BE2C (cell line): ENCODE results near the gene OGFOD2.

Source experiments
- DNase-seq: peaks from one replicate; pipeline ENCODE4 v3.0.0-alpha.2; 2020
- H3K27me3 ChIP-seq: fragments of 250-450 bp; sonication (Bioruptor Pico); 2 replicates; pipeline ENCODE4 v1.5.1; 2020; ENCODE audit warnings: mild to moderate bottlenecking
- H3K36me3 ChIP-seq: fragments of 250-450 bp; sonication (Bioruptor Pico); 2 replicates; pipeline ENCODE4 v1.5.1; 2020; ENCODE audit warnings: mild to moderate bottlenecking
- H3K4me1 ChIP-seq: fragments of 250-450 bp; sonication (Bioruptor Pico); 2 replicates; pipeline ENCODE4 v1.5.1; 2020
- H3K4me3 ChIP-seq: 2 replicates; pipeline ENCODE4 v1.5.1; 2011; ENCODE audit warnings: low read depth, low read length
- H3K9me3 ChIP-seq: fragments of 250-450 bp; sonication (Bioruptor Pico); 2 replicates; pipeline ENCODE4 v1.5.1; 2020
- TF ChIP-seq, protein P1 (sequence below): IDR thresholded peaks from 2 replicates; pipeline ENCODE4 v1.5.1; 2012; ENCODE audit warnings: mild to moderate bottlenecking, low read depth, low read length

The OGFOD2 gene

GRCh38 chr12:122988612-122989212, 13.7 kb downstream of the OGFOD2 start:
- Histone ChIP-seq H3K27me3 (no peaks in the 10 kb centered on the region), H3K9me3 (no peaks in the 10 kb centered on the region), H3K4me1 (peaks cover 3% of the 10 kb centered on the region), H3K4me3 (no peak overlapping the region), H3K36me3 (no peaks in the 10 kb centered on the region)
- no peak for DNase-seq
- TF ChIP-seq, protein P1, sequence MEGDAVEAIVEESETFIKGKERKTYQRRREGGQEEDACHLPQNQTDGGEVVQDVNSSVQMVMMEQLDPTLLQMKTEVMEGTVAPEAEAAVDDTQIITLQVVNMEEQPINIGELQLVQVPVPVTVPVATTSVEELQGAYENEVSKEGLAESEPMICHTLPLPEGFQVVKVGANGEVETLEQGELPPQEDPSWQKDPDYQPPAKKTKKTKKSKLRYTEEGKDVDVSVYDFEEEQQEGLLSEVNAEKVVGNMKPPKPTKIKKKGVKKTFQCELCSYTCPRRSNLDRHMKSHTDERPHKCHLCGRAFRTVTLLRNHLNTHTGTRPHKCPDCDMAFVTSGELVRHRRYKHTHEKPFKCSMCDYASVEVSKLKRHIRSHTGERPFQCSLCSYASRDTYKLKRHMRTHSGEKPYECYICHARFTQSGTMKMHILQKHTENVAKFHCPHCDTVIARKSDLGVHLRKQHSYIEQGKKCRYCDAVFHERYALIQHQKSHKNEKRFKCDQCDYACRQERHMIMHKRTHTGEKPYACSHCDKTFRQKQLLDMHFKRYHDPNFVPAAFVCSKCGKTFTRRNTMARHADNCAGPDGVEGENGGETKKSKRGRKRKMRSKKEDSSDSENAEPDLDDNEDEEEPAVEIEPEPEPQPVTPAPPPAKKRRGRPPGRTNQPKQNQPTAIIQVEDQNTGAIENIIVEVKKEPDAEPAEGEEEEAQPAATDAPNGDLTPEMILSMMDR, result no peak

DNA sequence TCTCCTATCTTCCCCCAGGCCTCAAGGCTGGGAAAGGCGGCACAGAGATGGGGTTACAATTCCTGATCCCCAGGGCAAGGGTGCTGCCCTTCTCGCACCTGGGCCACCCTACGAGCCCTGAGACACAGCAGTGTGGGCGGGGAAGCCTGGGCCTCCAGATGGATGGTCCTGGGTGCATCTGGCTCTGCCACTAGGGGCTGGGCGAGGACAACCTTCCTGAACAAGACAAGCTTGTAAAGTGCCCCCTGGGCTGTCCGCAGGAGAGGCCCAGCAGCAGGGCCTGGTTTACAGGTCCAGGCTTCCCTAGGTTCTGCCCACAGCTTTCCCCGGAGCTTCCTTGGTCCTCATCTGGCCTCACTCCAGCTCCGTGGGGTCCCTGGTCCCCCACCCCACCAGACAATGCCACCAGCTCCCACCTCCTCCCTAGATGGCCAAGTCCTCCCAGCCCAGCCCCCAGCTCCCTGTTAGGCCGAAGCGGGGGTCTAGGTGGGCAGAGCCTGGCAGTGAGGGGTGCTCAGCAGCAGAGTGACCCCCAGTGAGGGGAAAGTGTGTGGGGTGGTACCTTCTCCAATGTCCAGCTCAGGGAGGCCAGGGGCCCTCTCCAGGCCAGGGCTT, 14.3 kb downstream of the OGFOD2 start:
- H3K27me3 ChIP-seq, result no peaks in the 10 kb centered on the region
- TF ChIP-seq, protein P1, result 0 out of 2 replicates have a peak, but pooled peaks have one; percentile 16
- no peak for DNase-seq
- no peaks in the 10 kb centered on the region; the same call in 1 of the 2 replicates for H3K4me1 ChIP-seq
- H3K4me3 ChIP-seq, result no peak overlapping the region
- H3K36me3 ChIP-seq, result no peaks in the 10 kb centered on the region
- H3K9me3 ChIP-seq, result no peaks in the 10 kb centered on the region

DNA sequence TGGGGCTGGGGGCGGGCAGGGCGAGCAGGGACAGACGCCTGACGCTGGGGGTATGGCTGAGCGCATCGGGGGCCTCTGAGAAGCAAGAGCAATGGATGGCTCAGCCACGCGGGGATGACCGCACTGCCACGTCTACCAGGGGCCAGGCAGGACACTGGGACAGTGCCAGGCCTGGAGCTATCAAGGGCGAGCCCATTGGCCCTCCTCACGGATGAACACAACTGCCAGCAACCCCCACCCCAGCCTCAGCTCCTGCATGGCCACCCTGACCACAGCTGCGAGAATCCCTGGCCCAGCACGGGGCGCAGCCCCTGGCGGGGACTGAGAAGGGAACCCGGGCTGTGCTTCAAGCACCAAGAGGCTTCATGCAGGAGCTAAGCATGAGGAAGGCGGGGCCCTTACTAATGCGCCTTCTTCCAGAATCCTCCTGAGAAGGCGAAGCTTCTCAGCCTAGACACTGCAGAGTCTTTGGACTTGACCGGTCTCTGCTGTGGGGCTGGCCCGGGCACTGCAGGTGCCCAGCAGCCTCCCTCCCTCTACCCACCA, 14.9 kb downstream of the OGFOD2 start:
- no peaks in the 10 kb centered on the region for H3K27me3 ChIP-seq
- H3K4me1 ChIP-seq, result no peaks in the 10 kb centered on the region
- no peaks in the 10 kb centered on the region for H3K36me3 ChIP-seq
- DNase-seq, result no peak
- H3K9me3 ChIP-seq, result no peaks in the 10 kb centered on the region
- H3K4me3 ChIP-seq, result no peak overlapping the region
- TF ChIP-seq, protein P1, result no peak

GRCh38 chr12:122990561-122990960, 15.5 kb downstream of the OGFOD2 start:
- Histone ChIP-seq H3K27me3 (no peaks in the 10 kb centered on the region), H3K9me3 (no peaks in the 10 kb centered on the region), H3K36me3 (no peaks in the 10 kb centered on the region), H3K4me3 (no peak overlapping the region), H3K4me1 (no peaks in the 10 kb centered on the region)
- no peak for DNase-seq
- TF ChIP-seq, protein P1, result no peak

- H3K36me3 ChIP-seq, result no peaks in the 10 kb centered on the region
- no peak overlapping the region for H3K4me3 ChIP-seq
- H3K4me1 ChIP-seq, result no peaks in the 10 kb centered on the region
- no peak for DNase-seq
- TF ChIP-seq, protein P1, result no peak
- no peaks in the 10 kb centered on the region for H3K27me3 ChIP-seq
- no peaks in the 10 kb centered on the region for H3K9me3 ChIP-seq
Observed at GRCh38 chr12:122990961-122991622, 16.0 kb downstream of the OGFOD2 start.
